Measurements from ENCODE around the gene SPRED2.

- no peak for TF ChIP-seq POLR2A (IDR thresholded peaks at IDR 0.05; ENCODE audit: low read length)
- no peak for TF ChIP-seq GATA1 (IDR thresholded peaks at IDR 0.05; ENCODE audit: low read depth, low read length)
These were observed 5.9 kb upstream of the SPRED2 start for GRCh38 chr2:65438137-65438899.
